Osteoblast (primary cell): ENCODE data around the gene F7. TPM values are rescaled to one million over a fixed set of nuclear protein-coding genes. Genes with fewer than 3 reads are reported as not detected.
"Not testable (repeated sequence)": the region's sequence is repeated elsewhere in the genome, so short reads cannot be mapped to it uniquely, and the experiment has no call there.

ENCODE experiments used
- DNase-seq: peaks from one replicate; pipeline ENCODE4 v3.0.0; 2011; ENCODE audit warnings: low spot score, mixed read lengths; ENCODE audit not compliant: insufficient read length; ENCODE audit errors: missing footprints
- H2AFZ ChIP-seq: 2 replicates; pipeline ENCODE4 v1.6.0; 2011; ENCODE audit warnings: mild to moderate bottlenecking, low read length
- H3K27ac ChIP-seq: 2 replicates; pipeline ENCODE4 v1.5.1; 2011; ENCODE audit warnings: mild to moderate bottlenecking, low read depth, low read length, moderate library complexity
- H3K27me3 ChIP-seq: 2 replicates; pipeline ENCODE4 v1.6.0; 2012; ENCODE audit warnings: mild to moderate bottlenecking, control low read depth, inconsistent platforms, low read length, moderate library complexity; ENCODE audit not compliant: insufficient read depth
- H3K36me3 ChIP-seq: 2 replicates; pipeline ENCODE4 v1.5.1; 2011; ENCODE audit warnings: mild to moderate bottlenecking, low read length, control low read depth, moderate library complexity; ENCODE audit not compliant: insufficient read depth
- H3K4me1 ChIP-seq: 2 replicates; pipeline ENCODE4 v1.5.1; 2011; ENCODE audit warnings: mild to moderate bottlenecking, low read length, control low read depth, moderate library complexity; ENCODE audit not compliant: insufficient read depth
- H3K4me2 ChIP-seq: 2 replicates; pipeline ENCODE4 v1.6.0; 2011; ENCODE audit warnings: mild to moderate bottlenecking, low read length; ENCODE audit not compliant: insufficient read depth
- H3K4me3 ChIP-seq: fragments of 200-600 bp; sonication (generic); 3 replicates; pipeline ENCODE4 v1.5.1; 2012; ENCODE audit warnings: mild to moderate bottlenecking, low read length, inconsistent platforms; ENCODE audit not compliant: insufficient read depth
- H3K79me2 ChIP-seq: 2 replicates; pipeline ENCODE4 v1.6.0; 2012; ENCODE audit warnings: mild to moderate bottlenecking, low read length, control low read depth, inconsistent platforms; ENCODE audit not compliant: insufficient read depth
- H3K9me3 ChIP-seq: 2 replicates; pipeline ENCODE4 v1.5.1; 2011; ENCODE audit warnings: low read depth, low read length, control low read depth
- H4K20me1 ChIP-seq: 2 replicates; pipeline ENCODE4 v1.6.0; 2012; ENCODE audit warnings: mild to moderate bottlenecking, low read length, control low read depth; ENCODE audit not compliant: insufficient read depth
- total RNA-seq: library from RNA; depleted of rRNA; stranded (reverse); fragments of >200 nt; gene quantifications from 2 replicates; pipeline ENCODE4 v1.2.3, GENCODE V29; 2012
- TF ChIP-seq, protein P1 (sequence below): IDR thresholded peaks from 2 replicates; pipeline ENCODE4 v1.5.1; 2011; ENCODE audit warnings: mild to moderate bottlenecking, low read depth, low read length, moderate library complexity; ENCODE audit errors: extremely low read depth

The F7 gene
- under 0.01 TPM in 1 of 2 replicates, not detected in the other for total RNA-seq

DNA sequence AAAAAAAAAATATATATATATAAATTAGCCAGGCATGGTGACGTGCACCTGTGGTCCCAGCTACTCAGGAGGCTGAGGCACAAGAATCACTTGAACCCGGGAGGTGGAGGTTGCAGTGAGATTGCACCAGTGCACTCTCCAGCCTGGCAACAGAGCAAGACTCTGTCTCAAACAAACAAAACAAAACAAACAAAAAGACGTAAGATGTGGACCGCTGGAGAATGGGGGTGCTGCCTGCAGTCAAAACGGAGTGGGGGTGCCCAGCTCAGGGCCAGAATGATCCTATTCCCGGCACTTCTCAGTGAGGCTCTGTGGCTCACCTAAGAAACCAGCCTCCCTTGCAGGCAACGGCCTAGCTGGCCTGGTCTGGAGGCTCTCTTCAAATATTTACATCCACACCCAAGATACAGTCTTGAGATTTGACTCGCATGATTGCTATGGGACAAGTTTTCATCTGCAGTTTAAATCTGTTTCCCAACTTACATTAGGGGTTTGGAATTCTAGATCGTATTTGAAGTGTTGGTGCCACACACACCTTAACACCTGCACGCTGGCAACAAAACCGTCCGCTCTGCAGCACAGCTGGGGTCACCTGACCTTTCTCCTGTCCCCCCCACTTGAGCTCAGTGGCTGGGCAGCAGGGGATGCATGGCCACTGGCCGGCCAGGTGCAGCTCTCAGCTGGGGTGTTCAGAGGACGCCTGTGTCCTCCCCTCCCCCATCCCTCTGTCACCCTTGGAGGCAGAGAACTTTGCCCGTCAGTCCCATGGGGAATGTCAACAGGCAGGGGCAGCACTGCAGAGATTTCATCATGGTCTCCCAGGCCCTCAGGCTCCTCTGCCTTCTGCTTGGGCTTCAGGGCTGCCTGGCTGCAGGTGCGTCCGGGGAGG lies at the start of gene F7:
Gene F7 (plus strand): TSS at position 760 of the 889 bp plus-strand sequence. CDS start 51 bp downstream, at position 811.
- Histone ChIP-seq H3K27ac (no peak within 1 kb of the TSS), H3K27me3 (peaks cover 14% of the 10 kb centered on the region), H3K36me3 (no peaks in the 10 kb centered on the region), H3K4me2 (no peak within 1 kb of the TSS), H3K4me3 (no peak within 1 kb of the TSS), H2AFZ (no peak within 1 kb of the TSS), H3K9me3 (no peaks in the 10 kb centered on the region), H4K20me1 (no peaks in the 10 kb centered on the region), H3K79me2 (no peaks in the 10 kb centered on the region), H3K4me1 (no peaks in the 10 kb centered on the region)
- DNase-seq: no peak
- TF ChIP-seq, protein P1, sequence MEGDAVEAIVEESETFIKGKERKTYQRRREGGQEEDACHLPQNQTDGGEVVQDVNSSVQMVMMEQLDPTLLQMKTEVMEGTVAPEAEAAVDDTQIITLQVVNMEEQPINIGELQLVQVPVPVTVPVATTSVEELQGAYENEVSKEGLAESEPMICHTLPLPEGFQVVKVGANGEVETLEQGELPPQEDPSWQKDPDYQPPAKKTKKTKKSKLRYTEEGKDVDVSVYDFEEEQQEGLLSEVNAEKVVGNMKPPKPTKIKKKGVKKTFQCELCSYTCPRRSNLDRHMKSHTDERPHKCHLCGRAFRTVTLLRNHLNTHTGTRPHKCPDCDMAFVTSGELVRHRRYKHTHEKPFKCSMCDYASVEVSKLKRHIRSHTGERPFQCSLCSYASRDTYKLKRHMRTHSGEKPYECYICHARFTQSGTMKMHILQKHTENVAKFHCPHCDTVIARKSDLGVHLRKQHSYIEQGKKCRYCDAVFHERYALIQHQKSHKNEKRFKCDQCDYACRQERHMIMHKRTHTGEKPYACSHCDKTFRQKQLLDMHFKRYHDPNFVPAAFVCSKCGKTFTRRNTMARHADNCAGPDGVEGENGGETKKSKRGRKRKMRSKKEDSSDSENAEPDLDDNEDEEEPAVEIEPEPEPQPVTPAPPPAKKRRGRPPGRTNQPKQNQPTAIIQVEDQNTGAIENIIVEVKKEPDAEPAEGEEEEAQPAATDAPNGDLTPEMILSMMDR: no peak

DNA sequence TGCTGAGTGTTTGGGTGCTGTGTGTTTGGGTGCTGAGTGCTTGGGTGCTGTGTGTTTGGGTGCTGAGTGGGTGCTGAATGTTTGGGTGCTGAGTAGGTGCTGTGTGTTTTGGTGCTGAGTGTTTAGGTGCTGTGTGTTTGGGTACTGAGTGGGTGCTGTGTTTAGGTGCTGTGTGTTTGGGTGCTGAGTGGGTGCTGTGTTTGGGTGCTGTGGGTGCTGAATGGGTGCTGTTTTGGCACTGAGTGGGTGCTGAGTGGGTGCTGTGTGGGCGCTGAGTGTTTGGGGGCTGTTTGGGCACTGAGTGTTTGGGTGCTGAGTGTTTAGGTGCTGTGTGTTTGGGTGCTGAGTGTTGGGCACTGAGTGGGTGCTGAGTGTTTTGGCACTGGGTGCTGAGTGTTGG lies 48.5 kb upstream of the F7 start:
- Histone ChIP-seq H2AFZ (no peak overlapping the region), H4K20me1 (no peaks in the 10 kb centered on the region), H3K36me3 (no peaks in the 10 kb centered on the region), H3K79me2 (no peaks in the 10 kb centered on the region), H3K4me1 (no peaks in the 10 kb centered on the region), H3K9me3 (peaks cover 5% of the 10 kb centered on the region), H3K27ac (no peak overlapping the region), H3K4me3 (no peak overlapping the region), H3K27me3 (peaks cover 38% of the 10 kb centered on the region), H3K4me2 (no peak overlapping the region)
- DNase-seq: no peak
- TF ChIP-seq, protein P1: no peak

DNA sequence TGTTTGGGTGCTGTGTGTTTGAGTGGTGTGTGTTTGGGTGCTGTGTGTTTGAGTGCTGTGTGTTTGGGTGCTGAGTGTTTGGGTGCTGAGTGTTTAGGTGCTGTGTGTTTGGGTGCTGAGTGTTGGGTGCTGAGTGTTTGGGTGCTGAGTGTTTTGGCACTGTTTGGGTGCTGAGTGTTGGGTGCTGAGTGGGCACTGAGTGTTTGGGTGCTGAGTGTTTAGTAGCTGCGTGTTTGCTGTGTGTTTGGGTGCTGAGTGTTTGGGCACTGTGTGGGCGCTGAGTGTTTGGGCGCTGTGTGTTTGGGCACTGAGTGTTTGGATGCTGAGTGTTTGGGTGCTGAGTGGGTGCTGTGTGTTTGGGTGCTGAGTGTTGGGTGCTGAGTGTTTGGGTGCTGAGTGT lies 48.0 kb upstream of the F7 start:
- H3K9me3 ChIP-seq, H3K27ac ChIP-seq, H4K20me1 ChIP-seq, H3K4me2 ChIP-seq, H3K79me2 ChIP-seq, H3K4me1 ChIP-seq, DNase-seq, H3K4me3 ChIP-seq, H2AFZ ChIP-seq, H3K36me3 ChIP-seq: not testable (repeated sequence)
- H3K27me3 ChIP-seq: peaks cover 34% of the 10 kb centered on the region

DNA sequence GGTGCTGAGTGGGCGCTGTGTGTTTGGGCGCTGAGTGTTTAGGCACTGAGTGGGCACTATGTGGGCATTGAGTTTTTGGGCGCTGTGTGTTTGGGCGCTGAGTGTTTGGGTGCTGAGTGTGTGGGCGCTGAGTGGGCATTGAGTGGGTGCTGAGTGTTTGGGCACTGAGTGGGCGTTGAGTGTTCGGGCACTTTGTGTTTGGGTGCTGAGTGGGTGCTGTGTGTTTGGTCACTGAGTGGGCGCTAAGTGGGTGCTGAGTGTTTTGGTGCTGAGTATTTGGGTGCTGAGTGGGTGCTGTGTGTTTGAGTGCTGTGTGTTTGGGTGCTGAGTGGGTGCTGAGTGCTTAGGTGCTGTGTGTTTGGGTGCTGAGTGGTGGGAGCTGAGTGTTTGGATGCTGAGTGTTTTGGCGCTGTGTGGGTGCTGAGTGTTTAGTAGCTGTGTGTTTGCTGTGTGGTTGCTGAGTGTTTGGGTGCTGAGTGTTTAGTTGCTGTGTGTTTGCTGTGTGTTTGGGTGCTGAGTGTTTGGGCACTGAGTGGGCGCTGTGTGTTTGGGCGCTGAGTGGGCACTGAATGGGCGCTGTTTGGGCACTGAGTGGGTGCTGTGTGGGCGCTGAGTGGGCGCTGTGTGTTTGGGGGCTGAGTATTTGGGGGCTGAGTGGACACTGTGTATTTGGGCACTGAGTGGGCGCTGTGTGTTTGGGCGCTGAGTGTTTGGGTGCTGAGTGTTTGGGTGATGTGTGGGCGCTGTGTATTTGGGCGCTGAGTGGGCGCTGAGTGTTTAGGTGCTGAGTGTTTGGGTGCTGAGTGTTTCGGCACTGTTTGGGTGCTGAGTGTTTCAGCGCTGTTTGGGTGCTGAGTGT lies 47.2 kb upstream of the F7 start:
- Histone ChIP-seq H3K27ac (no peak overlapping the region), H3K4me2 (no peak overlapping the region), H3K4me3 (no peak overlapping the region), H4K20me1 (no peaks in the 10 kb centered on the region), H3K27me3 (peaks cover 31% of the 10 kb centered on the region), H3K36me3 (no peaks in the 10 kb centered on the region), H3K9me3 (peaks cover 5% of the 10 kb centered on the region), H3K4me1 (no peaks in the 10 kb centered on the region), H3K79me2 (no peaks in the 10 kb centered on the region), H2AFZ (no peak overlapping the region)
- DNase-seq: no peak
- TF ChIP-seq, protein P1: no peak
